Measurements from ENCODE around the gene NPIPB2.

NPIPB2 gene

DNA sequence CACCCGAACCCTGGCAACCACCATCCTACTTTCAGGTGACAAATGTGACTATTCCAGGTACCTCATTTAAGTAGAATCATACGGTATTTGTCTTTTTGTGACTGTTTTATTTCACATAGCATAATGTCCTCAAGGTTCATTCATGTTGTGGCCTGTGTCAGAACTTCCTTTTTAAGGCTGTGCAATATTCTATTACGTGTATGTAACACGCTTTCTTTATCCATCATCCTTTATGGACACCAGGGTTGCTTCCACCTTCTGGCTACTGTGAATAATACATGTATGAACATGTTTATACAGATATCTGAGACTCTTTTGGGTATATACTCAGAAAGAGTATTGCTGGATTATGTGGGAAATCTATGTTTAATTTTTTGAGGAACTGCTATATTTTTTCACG, 61.8 kb downstream of the NPIPB2 start:
- TF ChIP-seq, protein P1, sequence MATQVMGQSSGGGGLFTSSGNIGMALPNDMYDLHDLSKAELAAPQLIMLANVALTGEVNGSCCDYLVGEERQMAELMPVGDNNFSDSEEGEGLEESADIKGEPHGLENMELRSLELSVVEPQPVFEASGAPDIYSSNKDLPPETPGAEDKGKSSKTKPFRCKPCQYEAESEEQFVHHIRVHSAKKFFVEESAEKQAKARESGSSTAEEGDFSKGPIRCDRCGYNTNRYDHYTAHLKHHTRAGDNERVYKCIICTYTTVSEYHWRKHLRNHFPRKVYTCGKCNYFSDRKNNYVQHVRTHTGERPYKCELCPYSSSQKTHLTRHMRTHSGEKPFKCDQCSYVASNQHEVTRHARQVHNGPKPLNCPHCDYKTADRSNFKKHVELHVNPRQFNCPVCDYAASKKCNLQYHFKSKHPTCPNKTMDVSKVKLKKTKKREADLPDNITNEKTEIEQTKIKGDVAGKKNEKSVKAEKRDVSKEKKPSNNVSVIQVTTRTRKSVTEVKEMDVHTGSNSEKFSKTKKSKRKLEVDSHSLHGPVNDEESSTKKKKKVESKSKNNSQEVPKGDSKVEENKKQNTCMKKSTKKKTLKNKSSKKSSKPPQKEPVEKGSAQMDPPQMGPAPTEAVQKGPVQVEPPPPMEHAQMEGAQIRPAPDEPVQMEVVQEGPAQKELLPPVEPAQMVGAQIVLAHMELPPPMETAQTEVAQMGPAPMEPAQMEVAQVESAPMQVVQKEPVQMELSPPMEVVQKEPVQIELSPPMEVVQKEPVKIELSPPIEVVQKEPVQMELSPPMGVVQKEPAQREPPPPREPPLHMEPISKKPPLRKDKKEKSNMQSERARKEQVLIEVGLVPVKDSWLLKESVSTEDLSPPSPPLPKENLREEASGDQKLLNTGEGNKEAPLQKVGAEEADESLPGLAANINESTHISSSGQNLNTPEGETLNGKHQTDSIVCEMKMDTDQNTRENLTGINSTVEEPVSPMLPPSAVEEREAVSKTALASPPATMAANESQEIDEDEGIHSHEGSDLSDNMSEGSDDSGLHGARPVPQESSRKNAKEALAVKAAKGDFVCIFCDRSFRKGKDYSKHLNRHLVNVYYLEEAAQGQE (IDR thresholded peaks at IDR 0.05; ENCODE audit: low read depth) = no peak
- no peak for TF ChIP-seq NFIC (IDR thresholded peaks at IDR 0.05)
- no peak for TF ChIP-seq FOXM1 (IDR thresholded peaks at IDR 0.05; ENCODE audit: borderline replicate concordance, low read depth)
- TF ChIP-seq TEAD4 (IDR thresholded peaks at IDR 0.05) = no peak
- TF ChIP-seq, protein P2, sequence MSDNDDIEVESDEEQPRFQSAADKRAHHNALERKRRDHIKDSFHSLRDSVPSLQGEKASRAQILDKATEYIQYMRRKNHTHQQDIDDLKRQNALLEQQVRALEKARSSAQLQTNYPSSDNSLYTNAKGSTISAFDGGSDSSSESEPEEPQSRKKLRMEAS (IDR thresholded peaks at IDR 0.05) = no peak
- TF ChIP-seq, protein P3, sequence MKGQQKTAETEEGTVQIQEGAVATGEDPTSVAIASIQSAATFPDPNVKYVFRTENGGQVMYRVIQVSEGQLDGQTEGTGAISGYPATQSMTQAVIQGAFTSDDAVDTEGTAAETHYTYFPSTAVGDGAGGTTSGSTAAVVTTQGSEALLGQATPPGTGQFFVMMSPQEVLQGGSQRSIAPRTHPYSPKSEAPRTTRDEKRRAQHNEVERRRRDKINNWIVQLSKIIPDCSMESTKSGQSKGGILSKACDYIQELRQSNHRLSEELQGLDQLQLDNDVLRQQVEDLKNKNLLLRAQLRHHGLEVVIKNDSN (IDR thresholded peaks at IDR 0.05) = no peak
- TF ChIP-seq TCF12 (IDR thresholded peaks at IDR 0.05; ENCODE audit: low read depth) = no peak

DNA sequence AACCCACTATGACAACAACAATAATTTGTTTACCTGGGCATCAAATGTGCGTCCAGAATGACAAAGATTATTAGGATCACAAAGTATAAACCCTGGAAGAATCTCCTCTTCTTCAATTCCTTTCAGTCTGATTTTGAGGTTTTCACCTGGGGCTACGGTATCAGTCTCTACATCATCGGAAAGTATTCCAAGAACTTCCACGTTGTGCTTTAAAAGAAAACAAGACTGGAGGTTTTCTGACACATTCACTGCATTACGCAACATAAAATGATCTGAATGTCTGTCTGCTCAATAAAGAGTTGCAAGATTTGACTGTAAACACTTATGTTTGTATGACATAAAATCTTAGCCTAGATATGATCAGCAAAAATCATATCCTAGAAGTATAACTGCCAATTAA, 64.5 kb downstream of the NPIPB2 start:
- TF ChIP-seq, protein P1 (IDR thresholded peaks at IDR 0.05; ENCODE audit: low read depth) = no peak
- TF ChIP-seq YY1 (IDR thresholded peaks at IDR 0.05; ENCODE audit: low read depth) = no peak
- no peak for TF ChIP-seq CREB1 (IDR thresholded peaks at IDR 0.05; ENCODE audit: low read depth)
- TF ChIP-seq NFIC (IDR thresholded peaks at IDR 0.05) = no peak
- TF ChIP-seq, protein P2 (IDR thresholded peaks at IDR 0.05) = no peak
- TF ChIP-seq TAF1 (IDR thresholded peaks at IDR 0.05; ENCODE audit: low read depth) = no peak
- TF ChIP-seq TEAD4 (IDR thresholded peaks at IDR 0.05) = no peak
- TF ChIP-seq ZBTB7A (IDR thresholded peaks at IDR 0.05; ENCODE audit: low read depth) = no peak
- TF ChIP-seq, protein P3 (IDR thresholded peaks at IDR 0.05) = no peak
- TF ChIP-seq RAD21 (IDR thresholded peaks at IDR 0.05; ENCODE audit: low read depth) = no peak
- no peak for TF ChIP-seq FOXM1 (IDR thresholded peaks at IDR 0.05; ENCODE audit: borderline replicate concordance, low read depth)
- no peak for TF ChIP-seq EP300 (IDR thresholded peaks at IDR 0.05; ENCODE audit: borderline replicate concordance)
- TF ChIP-seq TCF12 (IDR thresholded peaks at IDR 0.05; ENCODE audit: low read depth) = no peak
- no peak for TF ChIP-seq EGR1 (IDR thresholded peaks at IDR 0.05)
- TF ChIP-seq CEBPB (IDR thresholded peaks at IDR 0.05) = no peak
